Suprapubic skin (tissue), 4 donors: ENCODE data around the gene IGBP1. TPM values are rescaled to one million over a fixed set of nuclear protein-coding genes. Genes with fewer than 3 reads are reported as not detected.

Experiments used
- DNase-seq, 2 donors: peaks; one replicate each; pipeline ENCODE4 v3.0.0-alpha.2; 2019; ENCODE audit warnings: low spot score in 2 of 2
- H3K27ac ChIP-seq: fragments of 200-600 bp; sonication (generic); one replicate; pipeline ENCODE4 v1.5.1; 2019
- H3K27me3 ChIP-seq: fragments of 200-600 bp; sonication (generic); one replicate; pipeline ENCODE4 v1.5.1; 2019
- H3K36me3 ChIP-seq: fragments of 200-600 bp; sonication (generic); one replicate; pipeline ENCODE4 v1.5.1; 2019
- H3K4me1 ChIP-seq: fragments of 200-600 bp; sonication (generic); one replicate; pipeline ENCODE4 v1.5.1; 2019
- H3K4me3 ChIP-seq: fragments of 200-600 bp; sonication (generic); one replicate; pipeline ENCODE4 v1.5.1; 2019; ENCODE audit warnings: mild to moderate bottlenecking
- H3K9me3 ChIP-seq: fragments of 200-600 bp; sonication (generic); one replicate; pipeline ENCODE4 v1.5.1; 2019
- EP300 ChIP-seq: sonication (generic); formaldehyde crosslinking; IDR thresholded peaks from one replicate; pipeline ENCODE4 v1.6.1; 2017; ENCODE audit warnings: antibody characterized with exemption
- POLR2A ChIP-seq, 2 donors: fragments of 450-650 bp; IDR thresholded peaks; one replicate each; pipeline ENCODE4 v1.6.1; 2017; ENCODE audit warnings: antibody characterized with exemption in 2 of 2, mild to moderate bottlenecking in 2 of 2, moderate library complexity in 2 of 2
- POLR2AphosphoS5 ChIP-seq, 3 donors: sonication (generic); formaldehyde crosslinking; IDR thresholded peaks; one replicate each; pipeline ENCODE4 v1.6.1; 2017; ENCODE audit warnings: antibody characterized with exemption in 3 of 3
- WGBS: methylation state at CpG from one replicate; pipeline ENCODE4 v1.1.5; 2018; 5-methylcytosine and 5-hydroxymethylcytosine counted together
- total RNA-seq, 4 donors: library from RNA; depleted of rRNA; stranded (reverse); fragments of >200 nt; gene quantifications; one replicate each; pipeline ENCODE4 v1.1.0, GENCODE V29; 2016
- TF ChIP-seq, protein P1 (sequence below), 2 donors: fragments of 200-600 bp in 1 of 2; fragments of 450-650 bp in 1 of 2; sonication (generic) in 1 of 2; IDR thresholded peaks; one replicate each; pipeline ENCODE4 v1.5.1; 2016 to 2019; ENCODE audit warnings: antibody characterized with exemption in 2 of 2, mild to moderate bottlenecking in 1 of 2, moderate library complexity in 1 of 2

Gene IGBP1
- 10 to 100 TPM; 50.7 to 83.5 (median 64.6) TPM for total RNA-seq

DNA sequence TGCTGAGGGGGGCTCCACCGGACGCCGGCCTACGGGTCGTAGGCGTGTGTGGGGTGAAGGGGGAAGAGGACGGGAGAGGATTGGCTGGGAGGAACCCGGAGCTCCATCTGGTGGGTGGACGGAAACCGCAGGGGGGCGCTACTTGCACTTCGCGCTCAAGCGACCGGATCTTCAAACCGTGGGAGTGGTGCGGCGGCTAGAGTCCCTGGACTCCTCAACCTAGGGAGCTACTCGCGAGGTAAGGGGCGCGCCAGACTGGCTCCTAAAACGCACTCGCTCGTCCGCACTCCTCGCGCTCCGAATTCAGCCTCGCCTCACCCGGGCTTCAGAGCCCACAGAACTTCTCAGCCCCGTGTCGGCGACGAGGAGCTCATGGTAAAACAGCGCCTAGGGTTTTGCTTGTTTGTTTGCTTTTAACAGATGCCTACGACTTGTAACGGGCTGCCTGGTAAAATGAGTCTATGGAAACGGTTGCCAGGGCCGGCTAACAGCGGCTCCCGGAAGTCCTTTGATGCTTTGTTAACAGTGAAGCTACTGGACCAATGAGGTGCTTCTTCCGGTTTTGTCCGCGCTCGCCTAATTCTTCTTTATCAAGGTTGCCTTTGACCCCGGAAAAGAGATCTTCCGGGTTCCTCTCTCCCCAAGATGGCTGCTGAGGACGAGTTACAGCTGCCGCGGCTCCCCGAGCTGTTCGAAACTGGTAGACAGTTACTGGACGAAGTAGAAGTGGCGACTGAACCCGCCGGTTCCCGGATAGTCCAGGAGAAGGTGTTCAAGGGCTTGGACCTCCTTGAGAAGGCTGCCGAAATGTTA, at the start of gene IGBP1:
IGBP1 (plus strand) TSS at position 145 of the 813 bp plus-strand sequence; CDS start at position 646, 501 bp downstream.
- WGBS, result 28% methylated on average over 33 of the region's 59 CpGs
- peak within 1 kb of the TSS; percentile 88 for H3K27ac ChIP-seq
- H3K4me1 ChIP-seq, result peaks cover 17% of the 10 kb centered on the region
- DNase-seq, result peak; percentile 87 to 88
- H3K4me3 ChIP-seq, result peak within 1 kb of the TSS; percentile 64
- H3K9me3 ChIP-seq, result no peaks in the 10 kb centered on the region
- no peak for TF ChIP-seq POLR2AphosphoS5 (IDR thresholded peaks at IDR 0.05)
- TF ChIP-seq POLR2A (IDR thresholded peaks at IDR 0.05), result no peak
- TF ChIP-seq, protein P1, sequence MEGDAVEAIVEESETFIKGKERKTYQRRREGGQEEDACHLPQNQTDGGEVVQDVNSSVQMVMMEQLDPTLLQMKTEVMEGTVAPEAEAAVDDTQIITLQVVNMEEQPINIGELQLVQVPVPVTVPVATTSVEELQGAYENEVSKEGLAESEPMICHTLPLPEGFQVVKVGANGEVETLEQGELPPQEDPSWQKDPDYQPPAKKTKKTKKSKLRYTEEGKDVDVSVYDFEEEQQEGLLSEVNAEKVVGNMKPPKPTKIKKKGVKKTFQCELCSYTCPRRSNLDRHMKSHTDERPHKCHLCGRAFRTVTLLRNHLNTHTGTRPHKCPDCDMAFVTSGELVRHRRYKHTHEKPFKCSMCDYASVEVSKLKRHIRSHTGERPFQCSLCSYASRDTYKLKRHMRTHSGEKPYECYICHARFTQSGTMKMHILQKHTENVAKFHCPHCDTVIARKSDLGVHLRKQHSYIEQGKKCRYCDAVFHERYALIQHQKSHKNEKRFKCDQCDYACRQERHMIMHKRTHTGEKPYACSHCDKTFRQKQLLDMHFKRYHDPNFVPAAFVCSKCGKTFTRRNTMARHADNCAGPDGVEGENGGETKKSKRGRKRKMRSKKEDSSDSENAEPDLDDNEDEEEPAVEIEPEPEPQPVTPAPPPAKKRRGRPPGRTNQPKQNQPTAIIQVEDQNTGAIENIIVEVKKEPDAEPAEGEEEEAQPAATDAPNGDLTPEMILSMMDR (IDR thresholded peaks at IDR 0.05), result peak; percentile 2 to 50
- no peak for TF ChIP-seq EP300
- no peaks in the 10 kb centered on the region for H3K27me3 ChIP-seq
- no peaks in the 10 kb centered on the region for H3K36me3 ChIP-seq

DNA sequence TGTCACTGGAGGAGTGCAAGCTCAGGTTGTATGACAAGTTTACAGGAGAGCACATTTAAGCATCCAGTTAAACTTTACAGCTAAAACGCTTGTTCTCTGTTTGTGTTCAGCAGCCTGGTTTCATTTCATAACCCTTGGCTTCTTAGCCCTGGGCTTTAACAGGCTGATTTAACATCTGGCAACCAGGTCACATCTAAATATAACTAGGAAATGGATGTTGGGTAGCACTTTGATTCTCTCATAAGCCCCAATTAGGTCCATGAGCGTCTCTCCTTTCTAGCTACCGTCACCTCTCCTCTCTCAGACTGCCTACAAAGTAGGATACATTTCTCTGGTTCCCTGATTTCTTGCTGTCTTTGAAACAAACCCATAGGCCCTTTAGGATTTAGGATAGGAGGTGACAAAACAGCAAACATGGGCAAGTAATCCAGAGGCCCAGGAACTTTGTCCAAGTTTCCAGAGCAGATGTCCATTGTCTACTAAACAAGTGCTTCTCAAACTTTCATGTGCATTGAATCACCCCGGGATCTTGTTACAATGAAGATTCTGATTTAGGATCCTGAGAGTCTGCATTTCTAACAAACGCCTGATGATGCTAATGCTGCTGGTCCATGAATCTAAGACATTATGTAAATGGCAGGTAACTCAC, 48.5 kb upstream of the IGBP1 start:
- no peak overlapping the region for H3K4me3 ChIP-seq
- H3K27ac ChIP-seq, result no peak overlapping the region
- WGBS, result 62% methylated on average over 5 of the region's 5 CpGs
- no peak for TF ChIP-seq POLR2AphosphoS5 (IDR thresholded peaks at IDR 0.05)
- TF ChIP-seq POLR2A (IDR thresholded peaks at IDR 0.05), result no peak
- TF ChIP-seq EP300, result no peak
- TF ChIP-seq, protein P1 (IDR thresholded peaks at IDR 0.05), result no peak
- H3K27me3 ChIP-seq, result no peaks in the 10 kb centered on the region
- no peaks in the 10 kb centered on the region for H3K4me1 ChIP-seq
- H3K9me3 ChIP-seq, result no peaks in the 10 kb centered on the region
- H3K36me3 ChIP-seq, result no peaks in the 10 kb centered on the region
- no peak for DNase-seq

DNA sequence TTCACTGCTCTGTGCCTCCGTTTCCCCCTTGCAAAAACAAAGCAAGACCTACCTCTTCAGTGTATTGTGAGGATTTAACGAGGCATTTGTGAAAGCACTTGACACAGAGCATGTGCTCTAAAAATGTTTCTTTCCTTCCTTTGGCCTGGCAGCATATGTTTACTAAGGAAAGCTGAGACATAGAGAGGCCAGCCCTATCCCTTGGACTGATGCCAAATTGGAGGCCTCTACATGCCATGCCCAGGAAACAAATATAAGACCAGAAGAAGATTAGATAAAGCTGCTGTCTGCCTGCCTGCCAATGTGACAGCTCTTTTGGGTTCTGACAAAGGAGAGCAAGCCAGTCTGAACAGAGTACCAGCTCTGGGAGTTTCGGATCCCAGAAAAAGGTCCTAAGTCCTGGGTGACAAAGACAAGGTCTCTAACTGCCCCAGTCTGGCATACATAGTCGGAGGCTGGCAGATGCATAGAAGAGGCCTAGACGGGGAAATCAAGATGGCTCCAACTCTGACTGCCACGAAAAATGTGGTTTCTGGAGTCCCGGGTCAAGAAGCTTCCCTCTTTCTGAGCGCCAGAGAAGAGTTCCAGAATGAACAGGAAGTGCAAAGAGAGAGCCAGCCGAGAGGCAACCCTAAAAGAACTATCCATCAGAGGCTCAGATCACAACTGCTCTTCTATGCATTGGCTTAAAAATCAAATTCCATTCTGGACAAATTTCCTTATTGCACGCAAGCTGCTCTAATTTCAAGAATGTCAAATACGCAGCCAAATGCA, 45.2 kb upstream of the IGBP1 start:
- DNase-seq, result no peak
- H3K4me1 ChIP-seq, result no peaks in the 10 kb centered on the region
- H3K4me3 ChIP-seq, result no peak overlapping the region
- no peaks in the 10 kb centered on the region for H3K9me3 ChIP-seq
- no peaks in the 10 kb centered on the region for H3K36me3 ChIP-seq
- H3K27ac ChIP-seq, result no peak overlapping the region
- TF ChIP-seq POLR2A (IDR thresholded peaks at IDR 0.05) (no peak), POLR2AphosphoS5 (IDR thresholded peaks at IDR 0.05) (no peak), EP300 (no peak)
- TF ChIP-seq, protein P1 (IDR thresholded peaks at IDR 0.05), result no peak
- 58% methylated on average over 11 of the region's 11 CpGs for WGBS
- no peaks in the 10 kb centered on the region for H3K27me3 ChIP-seq

DNA sequence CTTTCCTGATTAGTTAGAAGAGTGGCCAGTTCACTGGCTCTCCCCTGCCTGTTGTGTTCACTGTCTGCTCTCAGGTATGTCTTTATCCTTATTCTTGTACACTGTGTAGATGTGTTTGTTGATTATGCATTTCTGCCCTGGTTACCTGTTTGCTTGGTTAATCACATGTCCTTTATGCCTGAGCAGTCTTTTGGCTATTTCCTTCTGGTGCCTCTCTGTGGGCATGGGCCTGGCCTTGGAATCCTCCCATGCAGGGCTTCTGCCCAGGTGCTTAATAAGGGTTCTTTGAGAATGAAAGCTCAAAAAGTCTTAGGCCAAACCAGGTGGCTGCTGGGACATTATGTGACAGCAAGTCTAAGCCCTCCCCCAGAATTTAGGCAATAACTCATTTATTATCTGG, 44.5 kb upstream of the IGBP1 start:
- TF ChIP-seq POLR2A (IDR thresholded peaks at IDR 0.05) (no peak), POLR2AphosphoS5 (IDR thresholded peaks at IDR 0.05) (no peak), EP300 (no peak)
- TF ChIP-seq, protein P1 (IDR thresholded peaks at IDR 0.05), result no peak
- Histone ChIP-seq H3K4me3 (no peak overlapping the region), H3K9me3 (no peaks in the 10 kb centered on the region), H3K27me3 (no peaks in the 10 kb centered on the region), H3K4me1 (no peaks in the 10 kb centered on the region), H3K27ac (no peak overlapping the region), H3K36me3 (no peaks in the 10 kb centered on the region)
- no peak for DNase-seq
